Cardiac fibroblast (primary cell): Measurements from ENCODE around the gene CRACR2A.

Experiments used
- DNase-seq, 2 donors: peaks; one replicate each; pipeline versions ENCODE4 v3.0.0 to v3.0.0-alpha.2; 2010; ENCODE audit warnings: low read depth in 2 of 2
- H3K4me3 ChIP-seq, 2 donors: replicated peaks in 1 of 2; 1 replicate in 1 of 2; 2 replicates in 1 of 2; pipeline ENCODE4 v1.5.1; 2011; ENCODE audit warnings: low read depth in 2 of 2, low read length in 2 of 2, mild to moderate bottlenecking in 2 of 2, moderate library complexity in 1 of 2
- CTCF ChIP-seq: IDR thresholded peaks from one replicate; pipeline ENCODE4 v1.5.1; 2011; ENCODE audit warnings: low read depth, mild to moderate bottlenecking, low read length, inconsistent platforms

The CRACR2A gene

GRCh38 chr12:3606128-3606527 is 146.8 kb downstream of the CRACR2A start:
- no peak for TF ChIP-seq CTCF
- H3K4me3 ChIP-seq, result no peak overlapping the region
- no peak for DNase-seq

GRCh38 chr12:3605692-3606091 is 147.2 kb downstream of the CRACR2A start:
- no peak for TF ChIP-seq CTCF
- H3K4me3 ChIP-seq, result no peak overlapping the region
- no peak for DNase-seq

- peak; percentile 1 to 21 for DNase-seq
- H3K4me3 ChIP-seq, result no peak overlapping the region
These were observed 147.9 kb downstream of the CRACR2A start for GRCh38 chr12:3604748-3605586.

GRCh38 chr12:3604286-3604685 is 148.6 kb downstream of the CRACR2A start:
- H3K4me3 ChIP-seq, result no peak overlapping the region
- TF ChIP-seq CTCF, result no peak
- no peak for DNase-seq

More at GRCh38 chr12:3604748-3605586, 147.9 kb downstream of the CRACR2A start:
- TF ChIP-seq CTCF, result no peak

- DNase-seq, result no peak
- TF ChIP-seq CTCF, result no peak
- no peak overlapping the region for H3K4me3 ChIP-seq
These were observed 149.3 kb downstream of the CRACR2A start for GRCh38 chr12:3603576-3603975.

- no peak for DNase-seq
- TF ChIP-seq CTCF, result no peak
- H3K4me3 ChIP-seq, result no peak overlapping the region
These were observed 150.4 kb downstream of the CRACR2A start for GRCh38 chr12:3602488-3602887.
